Glutamatergic neuron (in vitro differentiated cells): ENCODE measurements around the gene PBX1. TPM values are rescaled to one million over a fixed set of nuclear protein-coding genes. Genes with fewer than 3 reads are reported as not detected.
A peak's percentile ranks its signal among the peaks of the same experiment; 100 is the strongest.

Experiments
- DNase-seq: peaks from one replicate; pipeline ENCODE4 v3.0.0; 2022
- H3K27ac Mint-ChIP-seq: one replicate; pipeline ENCODE4 v1.8.0; 2020; ENCODE audit warnings: mild to moderate bottlenecking, mixed read lengths, inconsistent platforms; ENCODE audit not compliant: unreplicated experiment
- H3K27me3 Mint-ChIP-seq: one replicate; pipeline ENCODE4 v1.8.0; 2020; ENCODE audit warnings: mild to moderate bottlenecking, moderate library complexity, mixed read lengths, inconsistent platforms; ENCODE audit not compliant: unreplicated experiment
- H3K36me3 Mint-ChIP-seq: one replicate; pipeline ENCODE4 v1.8.0; 2020; ENCODE audit warnings: mild to moderate bottlenecking, mixed read lengths, inconsistent platforms; ENCODE audit not compliant: unreplicated experiment
- H3K4me1 Mint-ChIP-seq: one replicate; pipeline ENCODE4 v1.8.0; 2020; ENCODE audit warnings: mild to moderate bottlenecking, low read depth, mixed read lengths, inconsistent platforms; ENCODE audit not compliant: unreplicated experiment
- H3K4me3 Mint-ChIP-seq: one replicate; pipeline ENCODE4 v1.8.0; 2020; ENCODE audit warnings: mild to moderate bottlenecking, mixed read lengths, inconsistent platforms; ENCODE audit not compliant: unreplicated experiment
- H3K9me3 Mint-ChIP-seq: one replicate; pipeline ENCODE4 v1.8.0; 2020; ENCODE audit warnings: mild to moderate bottlenecking, moderate library complexity, mixed read lengths, inconsistent platforms; ENCODE audit not compliant: unreplicated experiment
- CTCF ChIP-seq: fragments of 200-600 bp; sonication (generic); IDR thresholded peaks from one replicate; pipeline ENCODE4 v1.5.0; 2021; ENCODE audit not compliant: partially characterized antibody, unreplicated experiment
- total RNA-seq: library from RNA; stranded (reverse); fragmentation: NEBNext Ultra II Directional; extraction: Animal tissue kit (Norgen Biotek cat#: 25700); gene quantifications from one replicate; pipeline ENCODE4 v1.2.1, GENCODE V29; 2021; ENCODE audit not compliant: unreplicated experiment

Gene PBX1
- total RNA-seq, 1 donor from 2014 or later: 98.7 TPM

GRCh38 chr1:164687777-164688176 is 128.8 kb downstream of the PBX1 start:
- H3K4me1 Mint-ChIP-seq: peaks cover 35% of the 10 kb centered on the region
- H3K9me3 Mint-ChIP-seq: peaks cover 3% of the 10 kb centered on the region
- H3K27me3 Mint-ChIP-seq: no peaks in the 10 kb centered on the region
- H3K27ac Mint-ChIP-seq: no peak overlapping the region
- peaks cover 8% of the 10 kb centered on the region for H3K36me3 Mint-ChIP-seq
- H3K4me3 Mint-ChIP-seq: no peak overlapping the region
- DNase-seq: no peak
- TF ChIP-seq CTCF: no peak

- peaks cover 3% of the 10 kb centered on the region for H3K9me3 Mint-ChIP-seq
- no peak for DNase-seq
- no peaks in the 10 kb centered on the region for H3K27me3 Mint-ChIP-seq
- TF ChIP-seq CTCF: no peak
- no peak overlapping the region for H3K4me3 Mint-ChIP-seq
- H3K27ac Mint-ChIP-seq: peak overlapping the region; percentile 92
- H3K4me1 Mint-ChIP-seq: peaks cover 37% of the 10 kb centered on the region
- H3K36me3 Mint-ChIP-seq: peaks cover 8% of the 10 kb centered on the region
These were observed 129.8 kb downstream of the PBX1 start for GRCh38 chr1:164688791-164689190.

GRCh38 chr1:164689672-164690511 is 130.9 kb downstream of the PBX1 start:
- Mint-ChIP-seq H3K27ac (peak overlapping the region; percentile 92), H3K36me3 (peaks cover 8% of the 10 kb centered on the region)

DNA sequence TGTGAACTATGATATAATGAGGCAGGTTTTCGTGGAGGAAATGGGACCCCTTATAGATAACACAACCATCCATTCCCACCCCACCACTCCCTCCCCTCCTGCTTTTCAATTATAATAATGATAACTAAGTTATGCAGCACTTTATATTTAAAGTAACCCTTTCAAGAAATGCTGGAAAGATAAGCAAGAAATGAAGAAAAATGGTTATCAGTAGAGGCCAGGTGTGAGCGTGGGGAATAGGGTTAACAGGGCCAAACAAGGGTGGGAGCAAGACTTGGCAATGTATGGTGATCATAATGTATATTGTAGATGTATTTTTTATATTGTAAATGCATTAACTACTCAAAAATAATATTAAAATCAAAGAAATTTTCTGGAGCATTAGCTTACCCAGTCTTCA is 133.4 kb downstream of the PBX1 start:
- TF ChIP-seq CTCF: no peak
- Mint-ChIP-seq H3K27ac (no peak overlapping the region), H3K36me3 (no peaks in the 10 kb centered on the region), H3K9me3 (peaks cover 5% of the 10 kb centered on the region), H3K4me3 (no peak overlapping the region), H3K27me3 (no peaks in the 10 kb centered on the region), H3K4me1 (peaks cover 26% of the 10 kb centered on the region)
- DNase-seq: no peak

More at GRCh38 chr1:164689672-164690511, 130.9 kb downstream of the PBX1 start:
- peak; percentile 56 for DNase-seq
- Mint-ChIP-seq H3K27me3 (no peaks in the 10 kb centered on the region), H3K4me1 (peaks cover 30% of the 10 kb centered on the region), H3K9me3 (peaks cover 3% of the 10 kb centered on the region), H3K4me3 (peak overlapping the region; percentile 33)
- no peak for TF ChIP-seq CTCF
